Heart left ventricle (tissue), 16 donors: ENCODE measurements around the gene CCDC9. TPM values are rescaled to one million over a fixed set of nuclear protein-coding genes. Genes with fewer than 3 reads are reported as not detected.
A peak's percentile ranks its signal among the peaks of the same experiment; 100 is the strongest.

ENCODE experiments used
- ATAC-seq, 4 donors: fragments of 200-7000 bp; cut with Tn5 transposase; one replicate each; pipeline ENCODE4 v1.9.1; 2020 to 2022; ENCODE audit warnings: moderate library complexity in 4 of 4, mild to moderate bottlenecking in 3 of 4, moderate number of reproducible peaks in 1 of 4
- DNase-seq, 5 donors: peaks; one replicate each; pipeline ENCODE4 v3.0.0-alpha.2; 2020
- H3K27ac ChIP-seq, 12 donors: fragments of 200-600 bp; sonication (generic) in 4 of 12; one replicate each; pipeline versions ENCODE4 v1.5.0 to v1.8.0; 2016 to 2022; ENCODE audit warnings: mild to moderate bottlenecking in 2 of 12
- H3K27me3 ChIP-seq, 9 donors: fragments of 200-600 bp; sonication (generic) in 2 of 9; one replicate each; pipeline versions ENCODE4 v1.5.1 to v1.8.0; 2016 to 2022; ENCODE audit warnings: mild to moderate bottlenecking in 3 of 9
- H3K36me3 ChIP-seq, 9 donors: fragments of 200-600 bp; sonication (generic) in 2 of 9; one replicate each; pipeline versions ENCODE4 v1.5.0 to v1.8.0; 2018 to 2022; ENCODE audit warnings: mild to moderate bottlenecking in 2 of 9
- H3K4me1 ChIP-seq, 12 donors: fragments of 200-600 bp; sonication (generic) in 4 of 12; one replicate each; pipeline versions ENCODE4 v1.5.0 to v1.8.0; 2016 to 2022; ENCODE audit warnings: mild to moderate bottlenecking in 3 of 12
- H3K4me3 ChIP-seq, 12 donors: fragments of 200-600 bp; sonication (generic) in 4 of 12; one replicate each; pipeline versions ENCODE4 v1.5.0 to v1.8.0; 2017 to 2022; ENCODE audit warnings: mild to moderate bottlenecking in 9 of 12, moderate library complexity in 4 of 12
- H3K9me3 ChIP-seq, 12 donors: fragments of 200-600 bp; sonication (generic) in 4 of 12; one replicate each; pipeline versions ENCODE4 v1.5.0 to v1.8.0; 2016 to 2022; ENCODE audit warnings: mild to moderate bottlenecking in 1 of 12
- POLR2A ChIP-seq, 2 donors: fragments of 450-650 bp; IDR thresholded peaks; one replicate each; pipeline ENCODE4 v1.6.1; 2017; ENCODE audit warnings: antibody characterized with exemption in 2 of 2, mild to moderate bottlenecking in 2 of 2, moderate library complexity in 2 of 2
- WGBS, 4 donors: extraction: QIAGEN DNeasy Blood & Tissue Kit in 2 of 4; methylation state at CpG; one replicate each; pipeline versions ENCODE4 v1.1.5 to v1.1.7; 2013 to 2018; 5-methylcytosine and 5-hydroxymethylcytosine counted together
- intact Hi-C, 10 donors: fragments of 100-400 bp; cut with DNase I; formaldehyde crosslinking; loops; one replicate each; pipeline versions ENCODE4 v1.11.1 to v1.14.2; 2022
- polyA plus RNA-seq, 2 donors: library from polyadenylated mRNA; stranded (reverse); fragments of 200-250 nt; gene quantifications; one replicate each; pipeline ENCODE4 v1.2.3, GENCODE V29; 2013
- total RNA-seq, 9 donors: library from RNA; depleted of rRNA in 2 of 9; stranded (reverse); fragments of >200 nt in 2 of 9; fragmentation: NEBNext Ultra II Directional in 3 of 9; extraction: Animal tissue kit (Norgen Biotek cat#: 25700) in 3 of 9; gene quantifications; one replicate each; pipeline versions ENCODE4 v1.1.0 to v1.2.4, GENCODE V29; 2016 to 2023
- TF ChIP-seq, protein P1 (sequence below), 12 donors: fragments of 200-600 bp; sonication (generic) in 4 of 12; IDR thresholded peaks; one replicate each; pipeline versions ENCODE4 v1.5.0 to v1.8.0; 2018 to 2022; ENCODE audit warnings: antibody characterized with exemption in 12 of 12, mild to moderate bottlenecking in 5 of 12
- donor health status: ischemic (EF 13 %, LVEDD 7.1; RV severe dilation, severe dysfunction).
- donor health status: healthy with polysubstance abuse.
- donor health status: DM: no; HTN: yes; CAD: no.
- donor health status: DM: no; HTN: no; CAD: no.
- donor health status: ischemic (EF 25% LVEDD 6.9; RV normal size, moderate dysfunction).
- donor health status: ischemic (EF 25% LVEDD 5.7; RV mildly dilated, moderate dysfunction).
- donor health status: healthy.
- donor health status: DM: yes; HTN: yes; CAD: no.
- donor health status: ischemic (EF 35%, LVEDD 5.7; RV mildly dilated, moderate dysfunction).
- donor health status: nonischemic (EF 11% LVEDD 7.7; RV severe dilation, severe dysfunction).
- donor health status: DM: yes; HTN: yes; CAD: no.
- donor health status: PGD.
- donor health status: ischemic (EF 29% LVEDD 5.4; RV normal size, mild dysfunction).
- donor health status: nonischemic (EF 23%, LVEDD 6.1; RV moderate dilation, normal function).

CCDC9 gene
- total and polyA plus RNA-seq, 11 donors = 6.7 to 33.3 (median 15.5) TPM

DNA sequence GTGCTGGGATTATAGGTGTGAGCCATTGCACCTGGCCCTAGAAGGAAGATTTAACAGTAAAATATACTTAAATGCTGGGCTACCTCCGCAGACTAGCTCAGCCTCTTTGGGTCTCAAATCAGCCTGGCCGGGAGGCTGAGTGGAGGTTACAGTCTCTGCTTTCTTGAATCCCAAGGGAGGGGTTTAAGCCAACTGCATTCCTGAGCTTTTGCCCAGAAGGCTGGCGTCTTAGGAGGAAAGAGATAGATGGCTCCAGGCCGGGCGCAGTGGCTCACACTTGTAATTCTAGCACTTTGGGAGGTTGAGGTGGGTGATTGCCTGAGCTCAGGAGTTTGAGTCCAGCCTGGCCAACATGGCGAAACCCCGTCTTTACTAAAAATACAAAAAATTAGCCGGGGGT is 52.7 kb downstream of the CCDC9 start:
- Histone ChIP-seq H3K27ac (peak overlapping the region in 1 of 12 donors; percentile 92), H3K9me3 (no peaks in the 10 kb centered on the region), H3K4me3 (peak overlapping the region in 1 of 12 donors; percentile 64), H3K36me3 (peaks cover 0 to 6% (median 0%) of the 10 kb centered on the region in 9 donors), H3K27me3 (peaks cover 0 to 4% (median 0%) of the 10 kb centered on the region in 9 donors), H3K4me1 (peaks cover 0 to 35% (median 0%) of the 10 kb centered on the region in 12 donors)
- DNase-seq = no peak
- ATAC-seq = no peak
- TF ChIP-seq, protein P1, sequence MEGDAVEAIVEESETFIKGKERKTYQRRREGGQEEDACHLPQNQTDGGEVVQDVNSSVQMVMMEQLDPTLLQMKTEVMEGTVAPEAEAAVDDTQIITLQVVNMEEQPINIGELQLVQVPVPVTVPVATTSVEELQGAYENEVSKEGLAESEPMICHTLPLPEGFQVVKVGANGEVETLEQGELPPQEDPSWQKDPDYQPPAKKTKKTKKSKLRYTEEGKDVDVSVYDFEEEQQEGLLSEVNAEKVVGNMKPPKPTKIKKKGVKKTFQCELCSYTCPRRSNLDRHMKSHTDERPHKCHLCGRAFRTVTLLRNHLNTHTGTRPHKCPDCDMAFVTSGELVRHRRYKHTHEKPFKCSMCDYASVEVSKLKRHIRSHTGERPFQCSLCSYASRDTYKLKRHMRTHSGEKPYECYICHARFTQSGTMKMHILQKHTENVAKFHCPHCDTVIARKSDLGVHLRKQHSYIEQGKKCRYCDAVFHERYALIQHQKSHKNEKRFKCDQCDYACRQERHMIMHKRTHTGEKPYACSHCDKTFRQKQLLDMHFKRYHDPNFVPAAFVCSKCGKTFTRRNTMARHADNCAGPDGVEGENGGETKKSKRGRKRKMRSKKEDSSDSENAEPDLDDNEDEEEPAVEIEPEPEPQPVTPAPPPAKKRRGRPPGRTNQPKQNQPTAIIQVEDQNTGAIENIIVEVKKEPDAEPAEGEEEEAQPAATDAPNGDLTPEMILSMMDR (IDR thresholded peaks at IDR 0.05) = no peak
- TF ChIP-seq POLR2A (IDR thresholded peaks at IDR 0.05) = no peak
- intact Hi-C loops = loop anchor here in 1 of 10 donors (10.0 kb wide), 1 partner anchor 396 kb away; no protein-coding TSS in a partner anchor
- WGBS, 4 donors = 59 to 73% (median 67%) methylated on average over 8 of the region's 8 CpGs

DNA sequence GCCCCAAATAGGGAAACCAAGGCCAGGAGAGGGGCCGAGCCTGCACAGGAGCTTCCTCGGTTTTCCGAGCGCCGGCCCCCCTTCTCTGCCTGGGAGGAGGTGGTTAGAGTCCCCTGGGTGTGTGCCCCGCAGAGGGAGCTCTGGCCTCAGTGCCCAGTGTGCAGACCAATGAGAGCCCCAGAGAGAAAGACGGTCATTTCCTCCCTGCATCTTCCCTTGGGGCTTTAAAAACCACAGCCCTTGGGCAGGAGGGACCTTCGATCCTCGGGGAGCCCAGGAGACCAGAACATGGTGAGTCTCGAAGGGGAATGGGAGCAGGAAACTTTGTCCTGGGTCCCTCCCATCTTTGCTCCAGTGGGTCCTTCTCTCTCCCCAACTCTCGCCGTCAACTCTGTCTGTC is 53.3 kb downstream of the CCDC9 start, which contains the start of gene C5AR1:
C5AR1 (plus strand) TSS at position 254 of the 400 bp plus-strand sequence; CDS start at position 289, 35 bp downstream.
- TF ChIP-seq, protein P1 (IDR thresholded peaks at IDR 0.05) = no peak
- TF ChIP-seq POLR2A (IDR thresholded peaks at IDR 0.05) = no peak
- Histone ChIP-seq H3K27me3 (peaks cover 0 to 4% (median 0%) of the 10 kb centered on the region in 9 donors), H3K9me3 (no peaks in the 10 kb centered on the region), H3K4me3 (peak within 1 kb of the TSS in 8 of 12 donors; percentile 24 to 64 (median 33)), H3K4me1 (peaks cover 0 to 41% (median 0%) of the 10 kb centered on the region in 12 donors), H3K36me3 (peaks cover 0 to 6% (median 0%) of the 10 kb centered on the region in 9 donors), H3K27ac (peak within 1 kb of the TSS in 6 of 12 donors; percentile 11 to 92 (median 51))
- ATAC-seq = peak; percentile 48 to 83 (median 68)
- 33 to 45% (median 37%) methylated on average over 12 of the region's 12 CpGs for WGBS, 4 donors
- peak; percentile 41 to 76 (median 61) for DNase-seq
- intact Hi-C loops = loop anchor here in 1 of 10 donors (10.0 kb wide), 1 partner anchor 395 kb away; no protein-coding TSS in a partner anchor

DNA sequence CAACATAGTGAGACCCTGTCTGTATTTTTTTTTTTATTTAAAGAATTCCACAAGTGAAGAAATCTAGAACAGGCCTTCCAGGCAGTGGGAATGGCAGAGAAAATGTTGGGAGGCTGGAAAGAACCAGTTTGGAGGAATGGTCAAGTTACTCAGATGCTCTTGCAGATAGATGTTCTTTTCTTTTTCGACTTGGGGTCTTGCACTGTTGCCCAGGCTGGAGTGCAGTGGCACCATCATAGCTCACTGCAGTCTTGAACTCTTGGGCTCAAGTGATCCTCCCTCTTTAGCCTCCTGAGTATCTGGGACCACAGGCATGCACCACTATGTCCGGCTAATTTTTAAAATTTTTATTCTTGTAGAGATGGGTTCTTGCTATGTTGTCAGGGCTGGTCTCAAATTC is 54.0 kb downstream of the CCDC9 start:
- TF ChIP-seq, protein P1 (IDR thresholded peaks at IDR 0.05) = no peak
- no peak for TF ChIP-seq POLR2A (IDR thresholded peaks at IDR 0.05)
- H3K9me3 ChIP-seq = peaks cover 0 to 3% (median 0%) of the 10 kb centered on the region in 12 donors
- peaks cover 0 to 6% (median 0%) of the 10 kb centered on the region in 9 donors for H3K36me3 ChIP-seq
- ATAC-seq (no peak), DNase-seq (no peak)
- peaks cover 0 to 42% (median 0%) of the 10 kb centered on the region in 12 donors for H3K4me1 ChIP-seq
- H3K27me3 ChIP-seq = peaks cover 0 to 4% (median 0%) of the 10 kb centered on the region in 9 donors
- intact Hi-C loops = no loop called here
- H3K27ac ChIP-seq = peak overlapping the region in 6 of 12 donors; percentile 11 to 92 (median 51)
- WGBS, 4 donors = 86 to 93% (median 90%) methylated on average over 2 of the region's 2 CpGs
- H3K4me3 ChIP-seq = peak overlapping the region in 8 of 12 donors; percentile 24 to 64 (median 33)

DNA sequence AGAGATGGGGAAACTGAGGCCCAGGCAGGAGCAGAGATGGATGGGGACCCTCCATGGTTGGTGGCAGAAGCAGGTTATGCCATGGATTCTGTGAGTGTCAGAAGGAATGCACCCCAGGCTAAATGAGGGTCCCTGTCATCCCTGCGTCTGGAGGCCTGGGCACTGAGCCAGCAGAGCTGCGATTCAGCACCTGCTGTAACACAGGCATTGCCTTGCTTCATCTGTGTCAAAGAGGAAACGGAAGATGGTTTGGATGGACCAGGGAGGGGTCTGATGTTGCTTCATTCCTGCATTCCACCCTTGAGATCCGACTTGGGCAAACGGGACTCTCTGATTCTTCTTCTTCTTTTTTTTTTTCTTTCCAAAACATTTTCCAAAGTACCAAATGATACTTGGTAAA is 54.5 kb downstream of the CCDC9 start:
- peak overlapping the region in 5 of 12 donors; percentile 11 to 92 (median 52) for H3K27ac ChIP-seq
- DNase-seq (peak; percentile 31 to 76 (median 56)), ATAC-seq (peak in 3 of 4 donors; percentile 27 to 56 (median 31))
- 15 to 21% (median 16%) methylated on average over 5 of the region's 5 CpGs for WGBS, 4 donors
- peaks cover 0 to 4% (median 0%) of the 10 kb centered on the region in 9 donors for H3K27me3 ChIP-seq
- H3K9me3 ChIP-seq = peaks cover 0 to 5% (median 0%) of the 10 kb centered on the region in 12 donors
- TF ChIP-seq, protein P1 (IDR thresholded peaks at IDR 0.05) = no peak
- TF ChIP-seq POLR2A (IDR thresholded peaks at IDR 0.05) = no peak
- H3K36me3 ChIP-seq = peaks cover 0 to 6% (median 0%) of the 10 kb centered on the region in 9 donors
- intact Hi-C loops = no loop called here
- H3K4me1 ChIP-seq = peaks cover 0 to 44% (median 0%) of the 10 kb centered on the region in 12 donors
- H3K4me3 ChIP-seq = peak overlapping the region in 7 of 12 donors; percentile 24 to 64 (median 34)
